Right cardiac atrium (tissue), 5 donors: ENCODE results near the gene PDGFRB. TPM values are rescaled to one million over a fixed set of nuclear protein-coding genes. Genes with fewer than 3 reads are reported as not detected.

ENCODE experiments used
- ATAC-seq, 2 donors: fragments of 200-7000 bp; cut with Tn5 transposase; one replicate each; pipeline versions ENCODE4 v1.8.0 to v1.9.1; 2020; ENCODE audit warnings: moderate library complexity in 2 of 2, mild to moderate bottlenecking in 1 of 2
- DNase-seq, 3 donors: peaks; one replicate each; pipeline ENCODE4 v3.0.0-alpha.2; 2020
- H3K27ac ChIP-seq: one replicate; pipeline ENCODE4 v1.5.1; 2013; ENCODE audit warnings: mild to moderate bottlenecking, low read length, control low read depth, moderate library complexity
- H3K27me3 ChIP-seq: one replicate; pipeline ENCODE4 v1.6.1; 2013; ENCODE audit not compliant: control insufficient read depth, insufficient read depth
- H3K4me1 ChIP-seq: one replicate; pipeline ENCODE4 v1.6.1; 2013; ENCODE audit warnings: low read length; ENCODE audit not compliant: control insufficient read depth, insufficient read depth
- H3K4me3 ChIP-seq: one replicate; pipeline ENCODE4 v1.5.1; 2013; ENCODE audit warnings: low read length, control low read depth
- H3K9me3 ChIP-seq: one replicate; pipeline ENCODE4 v1.6.1; 2013; ENCODE audit warnings: low read length; ENCODE audit not compliant: control insufficient read depth
- WGBS: extraction: QIAGEN DNeasy Blood & Tissue Kit; methylation state at CpG from one replicate; pipeline ENCODE4 v1.1.7; 2013; 5-methylcytosine and 5-hydroxymethylcytosine counted together
- intact Hi-C, 4 donors: fragments of 100-400 bp; cut with DNase I; formaldehyde crosslinking; loops; one replicate each; pipeline versions ENCODE4 v1.11.0 to v1.14.0; 2022 to 2023
- polyA plus RNA-seq: library from polyadenylated mRNA; stranded (reverse); fragments of 200-250 nt; gene quantifications from one replicate; pipeline ENCODE4 v1.2.3, GENCODE V29; 2013
- total RNA-seq, 4 donors: library from RNA; stranded (reverse); fragmentation: NEBNext Ultra II Directional; extraction: Animal tissue kit (Norgen Biotek cat#: 25700); gene quantifications; one replicate each; pipeline ENCODE4 v1.2.1, GENCODE V29; 2021
- donor health status: healthy with polysubstance abuse.
- donor health status: DM: no; HTN: yes; CAD: no.
- donor health status: DM: no; HTN: no; CAD: no.
- donor health status: DM: no; HTN: yes; CAD: no; lungs with severe emphysema.
- donor health status: DM: yes; HTN: yes; CAD: no.

Gene PDGFRB
- total and polyA plus RNA-seq, 5 donors, result 24.6 to 68.0 (median 43.5) TPM

- 51% methylated on average over 16 of the region's 16 CpGs for WGBS
- no peak overlapping the region for H3K27ac ChIP-seq
- intact Hi-C loops, result no loop called here
- ATAC-seq (no peak), DNase-seq (peak in 1 of 3 donors; percentile 31)
- H3K9me3 ChIP-seq, result no peaks in the 10 kb centered on the region
- H3K4me3 ChIP-seq, result no peak overlapping the region
- no peaks in the 10 kb centered on the region for H3K27me3 ChIP-seq
- H3K4me1 ChIP-seq, result no peaks in the 10 kb centered on the region
Observed at GRCh38 chr5:150190503-150190979, 34.9 kb upstream of the PDGFRB start.

GRCh38 chr5:150189728-150190502, 34.3 kb upstream of the PDGFRB start, which contains the start of gene SLC6A7:
Gene SLC6A7 (plus strand): TSS chr5:150190062. CDS start chr5:150190328, 266 bp downstream.
- intact Hi-C loops, result no loop called here
- Histone ChIP-seq H3K9me3 (no peaks in the 10 kb centered on the region), H3K4me3 (no peak within 1 kb of the TSS), H3K4me1 (no peaks in the 10 kb centered on the region), H3K27ac (no peak within 1 kb of the TSS), H3K27me3 (no peaks in the 10 kb centered on the region)
- 6% methylated on average over 58 of the region's 58 CpGs for WGBS
- ATAC-seq (peak in 1 of 2 donors; percentile 11), DNase-seq (peak in 1 of 3 donors; percentile 50)

- WGBS, result 83% methylated on average over 3 of the region's 3 CpGs
- no peak for ATAC-seq
Observed at GRCh38 chr5:150189326-150189725, 33.7 kb upstream of the PDGFRB start.

GRCh38 chr5:150188146-150188842, 32.6 kb upstream of the PDGFRB start:
- no peaks in the 10 kb centered on the region for H3K4me1 ChIP-seq
- WGBS, result 63% methylated on average over 3 of the region's 3 CpGs
- no peak for ATAC-seq
- intact Hi-C loops, result no loop called here
- H3K27me3 ChIP-seq, result no peaks in the 10 kb centered on the region
- no peak overlapping the region for H3K4me3 ChIP-seq
- DNase-seq, result no peak
- no peaks in the 10 kb centered on the region for H3K9me3 ChIP-seq
- H3K27ac ChIP-seq, result no peak overlapping the region

More at GRCh38 chr5:150189326-150189725, 33.7 kb upstream of the PDGFRB start:
- DNase-seq, result no peak
- intact Hi-C loops, result no loop called here
- Histone ChIP-seq H3K27me3 (no peaks in the 10 kb centered on the region), H3K4me3 (no peak overlapping the region), H3K27ac (no peak overlapping the region), H3K4me1 (no peaks in the 10 kb centered on the region), H3K9me3 (no peaks in the 10 kb centered on the region)

GRCh38 chr5:150186897-150187296, 31.3 kb upstream of the PDGFRB start:
- no peak overlapping the region for H3K27ac ChIP-seq
- WGBS, result 59% methylated on average over 4 of the region's 4 CpGs
- ATAC-seq, result no peak

GRCh38 chr5:150186137-150186536, 30.5 kb upstream of the PDGFRB start:
- Histone ChIP-seq H3K27ac (no peak overlapping the region), H3K27me3 (no peaks in the 10 kb centered on the region), H3K9me3 (no peaks in the 10 kb centered on the region), H3K4me1 (no peaks in the 10 kb centered on the region), H3K4me3 (no peak overlapping the region)
- DNase-seq (no peak), ATAC-seq (no peak)
- intact Hi-C loops, result no loop called here
- 93% methylated on average over 8 of the region's 8 CpGs for WGBS

More at GRCh38 chr5:150186897-150187296, 31.3 kb upstream of the PDGFRB start:
- Histone ChIP-seq H3K27me3 (no peaks in the 10 kb centered on the region), H3K9me3 (no peaks in the 10 kb centered on the region), H3K4me1 (no peaks in the 10 kb centered on the region), H3K4me3 (no peak overlapping the region)
- no peak for DNase-seq
- intact Hi-C loops, result no loop called here

GRCh38 chr5:150184990-150185912, 29.6 kb upstream of the PDGFRB start:
- Histone ChIP-seq H3K4me1 (peaks cover 3% of the 10 kb centered on the region), H3K4me3 (no peak overlapping the region), H3K27ac (no peak overlapping the region), H3K9me3 (no peaks in the 10 kb centered on the region), H3K27me3 (no peaks in the 10 kb centered on the region)
- intact Hi-C loops, result no loop called here
- ATAC-seq, result no peak
- 86% methylated on average over 12 of the region's 12 CpGs for WGBS
- DNase-seq, result no peak

GRCh38 chr5:150184006-150184405, 28.4 kb upstream of the PDGFRB start:
- H3K9me3 ChIP-seq, result no peaks in the 10 kb centered on the region
- no peak for DNase-seq
- intact Hi-C loops, result no loop called here
- H3K27ac ChIP-seq, result no peak overlapping the region
- no peaks in the 10 kb centered on the region for H3K27me3 ChIP-seq
- no peak overlapping the region for H3K4me3 ChIP-seq
- WGBS, result 82% methylated on average over 2 of the region's 2 CpGs
- H3K4me1 ChIP-seq, result peaks cover 8% of the 10 kb centered on the region
- ATAC-seq, result no peak

GRCh38 chr5:150183436-150183835, 27.8 kb upstream of the PDGFRB start:
- WGBS, result 93% methylated on average over 12 of the region's 12 CpGs
- intact Hi-C loops, result no loop called here
- no peak for ATAC-seq

GRCh38 chr5:150182774-150183173, 27.1 kb upstream of the PDGFRB start:
- 95% methylated on average over 10 of the region's 10 CpGs for WGBS
- Histone ChIP-seq H3K27me3 (no peaks in the 10 kb centered on the region), H3K4me3 (no peak overlapping the region), H3K27ac (no peak overlapping the region), H3K4me1 (peaks cover 8% of the 10 kb centered on the region), H3K9me3 (no peaks in the 10 kb centered on the region)
- DNase-seq, result no peak
- intact Hi-C loops, result no loop called here
- ATAC-seq, result no peak

More at GRCh38 chr5:150183436-150183835, 27.8 kb upstream of the PDGFRB start:
- Histone ChIP-seq H3K4me3 (no peak overlapping the region), H3K27ac (no peak overlapping the region), H3K4me1 (peaks cover 8% of the 10 kb centered on the region), H3K9me3 (no peaks in the 10 kb centered on the region), H3K27me3 (no peaks in the 10 kb centered on the region)
- no peak for DNase-seq
